ENCODE measurements around the gene FRAS1. TPM values are rescaled to one million over a fixed set of nuclear protein-coding genes. Genes with fewer than 3 reads are reported as not detected.
"Not testable (repeated sequence)": the region's sequence is repeated elsewhere in the genome, so short reads cannot be mapped to it uniquely, and the experiment has no call there.

Gene FRAS1
- total and polyA plus RNA-seq, 2 donors (not counting 1 experiment from before 2014, with no cell fraction given) = 0.30 to 0.66 TPM

- Histone ChIP-seq H3K4me3 (replicated peaks in 1 of 4; ENCODE audit: control extremely low read depth in 1 of 4, insufficient read depth in 1 of 4, low read depth in 3 of 4, low read length in 4 of 4) (no peak overlapping the region), H3K4me2 (ENCODE audit: extremely low read depth, insufficient read depth, low read length) (no peak overlapping the region), H4K20me1 (ENCODE audit: control insufficient read depth, extremely low read depth, insufficient read depth, low read length) (no peaks in the 10 kb centered on the region), H3K9ac (ENCODE audit: insufficient read depth, low read length) (no peak overlapping the region), H3K79me2 (ENCODE audit: control insufficient read depth, insufficient read depth, low read length) (no peaks in the 10 kb centered on the region), H3K27me3 (ENCODE audit: control insufficient read depth, insufficient read depth, low read length) (no peaks in the 10 kb centered on the region), H3K36me3 (ENCODE audit: control insufficient read depth, insufficient read depth, low read length) (no peaks in the 10 kb centered on the region), H2AFZ (ENCODE audit: low read length) (no peak overlapping the region), H3K9me3 (ENCODE audit: control insufficient read depth, insufficient read depth, low read depth, low read length) (no peaks in the 10 kb centered on the region), H3K27ac (ENCODE audit: insufficient read depth, low read length) (no peak overlapping the region), H3K4me1 (ENCODE audit: control insufficient read depth, extremely low read depth, insufficient read depth, low read length) (no peaks in the 10 kb centered on the region)
- TF ChIP-seq, protein P1, sequence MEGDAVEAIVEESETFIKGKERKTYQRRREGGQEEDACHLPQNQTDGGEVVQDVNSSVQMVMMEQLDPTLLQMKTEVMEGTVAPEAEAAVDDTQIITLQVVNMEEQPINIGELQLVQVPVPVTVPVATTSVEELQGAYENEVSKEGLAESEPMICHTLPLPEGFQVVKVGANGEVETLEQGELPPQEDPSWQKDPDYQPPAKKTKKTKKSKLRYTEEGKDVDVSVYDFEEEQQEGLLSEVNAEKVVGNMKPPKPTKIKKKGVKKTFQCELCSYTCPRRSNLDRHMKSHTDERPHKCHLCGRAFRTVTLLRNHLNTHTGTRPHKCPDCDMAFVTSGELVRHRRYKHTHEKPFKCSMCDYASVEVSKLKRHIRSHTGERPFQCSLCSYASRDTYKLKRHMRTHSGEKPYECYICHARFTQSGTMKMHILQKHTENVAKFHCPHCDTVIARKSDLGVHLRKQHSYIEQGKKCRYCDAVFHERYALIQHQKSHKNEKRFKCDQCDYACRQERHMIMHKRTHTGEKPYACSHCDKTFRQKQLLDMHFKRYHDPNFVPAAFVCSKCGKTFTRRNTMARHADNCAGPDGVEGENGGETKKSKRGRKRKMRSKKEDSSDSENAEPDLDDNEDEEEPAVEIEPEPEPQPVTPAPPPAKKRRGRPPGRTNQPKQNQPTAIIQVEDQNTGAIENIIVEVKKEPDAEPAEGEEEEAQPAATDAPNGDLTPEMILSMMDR (conservative IDR thresholded peaks at IDR 0.05 in 1 of 2, IDR thresholded peaks at IDR 0.05 in 1 of 2; ENCODE audit: low read depth in 1 of 2, low read length in 2 of 2) = no peak
- no peak for TF ChIP-seq EZH2 (IDR thresholded peaks at IDR 0.05; ENCODE audit: low read length, missing control alignments)
- DNase-seq (ENCODE audit: low read depth in 2 of 2) = no peak
These were observed 190.6 kb downstream of the FRAS1 start for GRCh38 chr4:78247536-78248285.

DNA sequence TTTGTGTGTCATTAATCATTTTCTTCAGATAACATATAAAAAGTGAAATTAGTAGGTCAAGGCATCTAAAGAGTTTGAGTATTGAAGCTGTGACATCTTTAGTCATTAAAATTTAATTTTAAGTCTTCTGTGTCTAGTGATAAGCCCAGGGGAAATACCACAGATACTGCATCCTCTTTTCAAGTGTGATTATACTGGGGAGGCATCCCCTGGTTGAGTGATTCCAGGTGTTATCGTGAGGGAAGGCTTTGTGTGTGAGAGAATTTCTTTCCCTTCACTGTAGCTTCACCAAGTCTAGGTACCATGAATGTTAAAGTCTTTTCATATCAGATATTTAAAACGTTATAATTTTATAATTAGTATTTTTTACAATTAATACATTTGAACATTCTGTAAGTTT lies 193.4 kb downstream of the FRAS1 start:
- TF ChIP-seq, protein P1 (conservative IDR thresholded peaks at IDR 0.05 in 1 of 2, IDR thresholded peaks at IDR 0.05 in 1 of 2; ENCODE audit: low read depth in 1 of 2, low read length in 2 of 2) = no peak
- no peak for TF ChIP-seq EZH2 (IDR thresholded peaks at IDR 0.05; ENCODE audit: low read length, missing control alignments)
- Histone ChIP-seq H3K9me3 (ENCODE audit: control insufficient read depth, insufficient read depth, low read depth, low read length) (no peaks in the 10 kb centered on the region), H3K4me3 (replicated peaks in 1 of 4; ENCODE audit: control extremely low read depth in 1 of 4, insufficient read depth in 1 of 4, low read depth in 3 of 4, low read length in 4 of 4) (no peak overlapping the region), H3K4me2 (ENCODE audit: extremely low read depth, insufficient read depth, low read length) (no peak overlapping the region), H3K27me3 (ENCODE audit: control insufficient read depth, insufficient read depth, low read length) (no peaks in the 10 kb centered on the region), H3K79me2 (ENCODE audit: control insufficient read depth, insufficient read depth, low read length) (no peaks in the 10 kb centered on the region), H3K36me3 (ENCODE audit: control insufficient read depth, insufficient read depth, low read length) (no peaks in the 10 kb centered on the region), H3K9ac (ENCODE audit: insufficient read depth, low read length) (no peak overlapping the region), H3K4me1 (ENCODE audit: control insufficient read depth, extremely low read depth, insufficient read depth, low read length) (no peaks in the 10 kb centered on the region), H3K27ac (ENCODE audit: insufficient read depth, low read length) (no peak overlapping the region), H2AFZ (ENCODE audit: low read length) (no peak overlapping the region), H4K20me1 (ENCODE audit: control insufficient read depth, extremely low read depth, insufficient read depth, low read length) (no peaks in the 10 kb centered on the region)
- DNase-seq (ENCODE audit: low read depth in 2 of 2) = no peak

DNA sequence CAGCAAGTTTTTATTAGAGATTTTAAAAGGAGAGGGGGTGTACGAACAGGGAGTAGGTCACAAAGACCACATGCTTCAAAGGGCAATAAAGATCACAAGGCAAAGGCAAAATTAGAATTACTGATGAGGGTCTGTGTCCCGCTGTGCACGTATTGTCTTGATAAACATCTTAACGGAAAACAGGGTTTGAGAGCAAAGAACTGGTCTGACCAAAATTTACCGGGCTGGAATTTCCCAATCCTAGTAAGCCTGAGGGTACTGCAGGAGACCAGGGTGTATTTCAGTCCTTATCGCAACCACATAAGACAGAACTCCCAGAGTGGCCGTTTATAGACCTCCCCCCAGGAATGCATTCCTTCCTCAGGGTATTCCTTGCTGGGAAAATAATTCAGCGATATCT lies 195.7 kb downstream of the FRAS1 start:
- H4K20me1 ChIP-seq (ENCODE audit: control insufficient read depth, extremely low read depth, insufficient read depth, low read length); H3K4me3 ChIP-seq (replicated peaks in 1 of 4; ENCODE audit: control extremely low read depth in 1 of 4, insufficient read depth in 1 of 4, low read depth in 3 of 4, low read length in 4 of 4); H2AFZ ChIP-seq (ENCODE audit: low read length); H3K27ac ChIP-seq (ENCODE audit: insufficient read depth, low read length); H3K4me1 ChIP-seq (ENCODE audit: control insufficient read depth, extremely low read depth, insufficient read depth, low read length); H3K36me3 ChIP-seq (ENCODE audit: control insufficient read depth, insufficient read depth, low read length); H3K4me2 ChIP-seq (ENCODE audit: extremely low read depth, insufficient read depth, low read length); H3K9me3 ChIP-seq (ENCODE audit: control insufficient read depth, insufficient read depth, low read depth, low read length); H3K9ac ChIP-seq (ENCODE audit: insufficient read depth, low read length); H3K79me2 ChIP-seq (ENCODE audit: control insufficient read depth, insufficient read depth, low read length); DNase-seq (ENCODE audit: low read depth in 2 of 2); H3K27me3 ChIP-seq (ENCODE audit: control insufficient read depth, insufficient read depth, low read length): not testable (repeated sequence)

Measured in fibroblast of lung (primary cell).